ENCODE data around the gene DLGAP4.

DLGAP4 gene

GRCh38 chr20:36528176-36528874, 222.2 kb downstream of the DLGAP4 start:
- no peak for ATAC-seq
- TF ChIP-seq BACH2 (CRISPR knock-in tag; IDR thresholded peaks at IDR 0.05; ENCODE audit: borderline replicate concordance) (no peak), ZNF8 (CRISPR knock-in tag; IDR thresholded peaks at IDR 0.05) (no peak), PATZ1 (CRISPR knock-in tag; IDR thresholded peaks at IDR 0.05; ENCODE audit: borderline replicate concordance) (no peak), PPARA (CRISPR knock-in tag; IDR thresholded peaks at IDR 0.05; ENCODE audit: borderline replicate concordance) (no peak), CSRNP3 (CRISPR knock-in tag; IDR thresholded peaks at IDR 0.05) (no peak), ZFP3 (CRISPR knock-in tag; IDR thresholded peaks at IDR 0.05) (no peak), TOX (CRISPR knock-in tag; IDR thresholded peaks at IDR 0.05; ENCODE audit: borderline replicate concordance) (no peak), ISL1 (CRISPR knock-in tag; IDR thresholded peaks at IDR 0.05) (no peak), CSDC2 (CRISPR knock-in tag; IDR thresholded peaks at IDR 0.05) (no peak), ARNTL (CRISPR knock-in tag; IDR thresholded peaks at IDR 0.05; ENCODE audit: borderline replicate concordance, low read depth) (no peak), OSR1 (CRISPR knock-in tag; IDR thresholded peaks at IDR 0.05) (no peak), TCF4 (CRISPR knock-in tag; IDR thresholded peaks at IDR 0.05; ENCODE audit: borderline replicate concordance) (no peak), SNAI2 (CRISPR knock-in tag; IDR thresholded peaks at IDR 0.05) (no peak), CREB5 (CRISPR knock-in tag; IDR thresholded peaks at IDR 0.05; ENCODE audit: low read depth) (no peak), GLIS3 (CRISPR knock-in tag; IDR thresholded peaks at IDR 0.05) (no peak), ESRRG (CRISPR knock-in tag; IDR thresholded peaks at IDR 0.05) (no peak)

GRCh38 chr20:36528875-36529417, 222.8 kb downstream of the DLGAP4 start:
- ATAC-seq = no peak; the same call in 2 of the 3 replicates
- TF ChIP-seq ISL1 (CRISPR knock-in tag; IDR thresholded peaks at IDR 0.05) = no peak
- no peak for TF ChIP-seq RARB (CRISPR knock-in tag; IDR thresholded peaks at IDR 0.05)
- no peak for TF ChIP-seq ARNTL (CRISPR knock-in tag; IDR thresholded peaks at IDR 0.05; ENCODE audit: borderline replicate concordance, low read depth)
- no peak for TF ChIP-seq OSR1 (CRISPR knock-in tag; IDR thresholded peaks at IDR 0.05)
- no peak for TF ChIP-seq POU6F1 (CRISPR knock-in tag; IDR thresholded peaks at IDR 0.05; ENCODE audit: borderline replicate concordance, low read depth)
- no peak for TF ChIP-seq CSDC2 (CRISPR knock-in tag; IDR thresholded peaks at IDR 0.05)
- no peak for TF ChIP-seq PATZ1 (CRISPR knock-in tag; IDR thresholded peaks at IDR 0.05; ENCODE audit: borderline replicate concordance)
- TF ChIP-seq ZC3H10 (CRISPR knock-in tag; IDR thresholded peaks at IDR 0.05) = no peak
- no peak for TF ChIP-seq TCF4 (CRISPR knock-in tag; IDR thresholded peaks at IDR 0.05; ENCODE audit: borderline replicate concordance)
- TF ChIP-seq ZNF8 (CRISPR knock-in tag; IDR thresholded peaks at IDR 0.05) = no peak
- no peak for TF ChIP-seq PPARA (CRISPR knock-in tag; IDR thresholded peaks at IDR 0.05; ENCODE audit: borderline replicate concordance)
- TF ChIP-seq ZFP3 (CRISPR knock-in tag; IDR thresholded peaks at IDR 0.05) = no peak

- TF ChIP-seq TOX (CRISPR knock-in tag; IDR thresholded peaks at IDR 0.05; ENCODE audit: borderline replicate concordance) = no peak
- TF ChIP-seq TCF4 (CRISPR knock-in tag; IDR thresholded peaks at IDR 0.05; ENCODE audit: borderline replicate concordance) = no peak
- no peak for TF ChIP-seq CSDC2 (CRISPR knock-in tag; IDR thresholded peaks at IDR 0.05)
- TF ChIP-seq ZFP3 (CRISPR knock-in tag; IDR thresholded peaks at IDR 0.05) = no peak
- no peak for TF ChIP-seq CREB5 (CRISPR knock-in tag; IDR thresholded peaks at IDR 0.05; ENCODE audit: low read depth)
- no peak for ATAC-seq
Observed at GRCh38 chr20:36532388-36532787, 226.2 kb downstream of the DLGAP4 start.

All from SK-N-SH treated with all-trans-retinoic acid at 6 μM for 48 hours (cell line).